ENCODE measurements around the gene PRG2.

Gene PRG2

GRCh38 chr11:57419146-57419545 is 28.7 kb upstream of the PRG2 start:
- Histone ChIP-seq H2AFZ (ENCODE audit: low read depth, low read length) (no peak overlapping the region), H2BK12ac (ENCODE audit: low read length in 2 of 2) (no peak overlapping the region), H3K27ac (ENCODE audit: low read length, poor library complexity, severe bottlenecking) (no peak overlapping the region), H3K4me1 (ENCODE audit: control insufficient read depth, insufficient read depth, low read depth, low read length) (peaks cover 4% of the 10 kb centered on the region), H2BK15ac (ENCODE audit: low read depth, poor library complexity, severe bottlenecking) (no peak overlapping the region), H3K4me3 (ENCODE audit: insufficient read depth in 1 of 2, low read depth in 1 of 2, low read length in 2 of 2) (no peak overlapping the region), H3K18ac (ENCODE audit: low read depth in 1 of 2, low read length in 2 of 2) (no peak overlapping the region), H3K79me1 (replicated peaks; ENCODE audit: low read length, poor library complexity, severe bottlenecking) (peaks cover 6% of the 10 kb centered on the region), H4K91ac (ENCODE audit: low read length) (no peak overlapping the region), H3K4ac (ENCODE audit: low read depth in 1 of 2, low read length in 2 of 2) (no peak overlapping the region), H3K36me3 (ENCODE audit: control insufficient read depth in 1 of 2, insufficient read depth in 2 of 2, low read depth in 1 of 2, low read length in 2 of 2) (peaks cover 28 to 100% of the 10 kb centered on the region in 2 experiments), H3K27me3 (ENCODE audit: control insufficient read depth in 1 of 2, insufficient read depth in 1 of 2, low read length in 2 of 2) (no peaks in the 10 kb centered on the region), H3K23ac (ENCODE audit: low read length in 2 of 2) (no peak overlapping the region), H2BK120ac (ENCODE audit: low read depth, low read length) (no peak overlapping the region), H3K4me2 (ENCODE audit: low read length, poor library complexity, severe bottlenecking) (no peak overlapping the region), H3K14ac (ENCODE audit: low read length in 2 of 2) (no peak overlapping the region), H3K9ac (ENCODE audit: low read length) (peak overlapping the region; percentile 39), H2BK5ac (ENCODE audit: low read depth, low read length, poor library complexity, severe bottlenecking) (no peak overlapping the region), H3K9me3 (ENCODE audit: control insufficient read depth, low read length) (peaks cover 6% of the 10 kb centered on the region), H4K8ac (ENCODE audit: low read length) (no peak overlapping the region), H2AK5ac (ENCODE audit: low read length, severe bottlenecking) (no peak overlapping the region)
- WGBS = 93% methylated on average over 3 of the region's 3 CpGs
- no peak for DNase-seq

GRCh38 chr11:57418131-57418530 is 27.7 kb upstream of the PRG2 start:
- H2BK12ac ChIP-seq (ENCODE audit: low read length in 2 of 2) = no peak overlapping the region
- no peak overlapping the region for H3K4ac ChIP-seq (ENCODE audit: low read depth in 1 of 2, low read length in 2 of 2)
- peaks cover 35 to 100% of the 10 kb centered on the region in 2 experiments for H3K36me3 ChIP-seq (ENCODE audit: control insufficient read depth in 1 of 2, insufficient read depth in 2 of 2, low read depth in 1 of 2, low read length in 2 of 2)
- no peak overlapping the region for H3K27ac ChIP-seq (ENCODE audit: low read length, poor library complexity, severe bottlenecking)
- no peak overlapping the region for H4K8ac ChIP-seq (ENCODE audit: low read length)
- no peak overlapping the region for H2AFZ ChIP-seq (ENCODE audit: low read depth, low read length)
- no peak overlapping the region for H3K14ac ChIP-seq (ENCODE audit: low read length in 2 of 2)
- no peak overlapping the region for H3K23ac ChIP-seq (ENCODE audit: low read length in 2 of 2)
- H3K79me1 ChIP-seq (replicated peaks; ENCODE audit: low read length, poor library complexity, severe bottlenecking) = peaks cover 8% of the 10 kb centered on the region
- DNase-seq = no peak
- H3K27me3 ChIP-seq (ENCODE audit: control insufficient read depth in 1 of 2, insufficient read depth in 1 of 2, low read length in 2 of 2) = no peaks in the 10 kb centered on the region
- no peak overlapping the region for H2AK5ac ChIP-seq (ENCODE audit: low read length, severe bottlenecking)
- H3K4me1 ChIP-seq (ENCODE audit: control insufficient read depth, insufficient read depth, low read depth, low read length) = peaks cover 1% of the 10 kb centered on the region
- H2BK5ac ChIP-seq (ENCODE audit: low read depth, low read length, poor library complexity, severe bottlenecking) = no peak overlapping the region
- no peak overlapping the region for H3K4me2 ChIP-seq (ENCODE audit: low read length, poor library complexity, severe bottlenecking)
- no peak overlapping the region for H3K9ac ChIP-seq (ENCODE audit: low read length)
- no peak overlapping the region for H3K18ac ChIP-seq (ENCODE audit: low read depth in 1 of 2, low read length in 2 of 2)
- H2BK120ac ChIP-seq (ENCODE audit: low read depth, low read length) = no peak overlapping the region
- H3K4me3 ChIP-seq (ENCODE audit: insufficient read depth in 1 of 2, low read depth in 1 of 2, low read length in 2 of 2) = no peak overlapping the region
- peaks cover 6% of the 10 kb centered on the region for H3K9me3 ChIP-seq (ENCODE audit: control insufficient read depth, low read length)
- H4K91ac ChIP-seq (ENCODE audit: low read length) = no peak overlapping the region
- no peak overlapping the region for H2BK15ac ChIP-seq (ENCODE audit: low read depth, poor library complexity, severe bottlenecking)

- Histone ChIP-seq H3K4me3 (ENCODE audit: insufficient read depth in 1 of 2, low read depth in 1 of 2, low read length in 2 of 2) (no peak overlapping the region), H3K4me2 (ENCODE audit: low read length, poor library complexity, severe bottlenecking) (no peak overlapping the region), H3K23ac (ENCODE audit: low read length in 2 of 2) (no peak overlapping the region), H3K9me3 (ENCODE audit: control insufficient read depth, low read length) (peaks cover 6% of the 10 kb centered on the region), H4K8ac (ENCODE audit: low read length) (no peak overlapping the region), H3K9ac (ENCODE audit: low read length) (peak overlapping the region; percentile 70), H2BK15ac (ENCODE audit: low read depth, poor library complexity, severe bottlenecking) (no peak overlapping the region), H2BK5ac (ENCODE audit: low read depth, low read length, poor library complexity, severe bottlenecking) (no peak overlapping the region), H2BK12ac (ENCODE audit: low read length in 2 of 2) (no peak overlapping the region), H3K79me1 (replicated peaks; ENCODE audit: low read length, poor library complexity, severe bottlenecking) (peaks cover 5% of the 10 kb centered on the region), H2AK5ac (ENCODE audit: low read length, severe bottlenecking) (no peak overlapping the region), H3K36me3 (ENCODE audit: control insufficient read depth in 1 of 2, insufficient read depth in 2 of 2, low read depth in 1 of 2, low read length in 2 of 2) (peaks cover 35 to 100% of the 10 kb centered on the region in 2 experiments), H3K4me1 (ENCODE audit: control insufficient read depth, insufficient read depth, low read depth, low read length) (no peaks in the 10 kb centered on the region), H3K14ac (ENCODE audit: low read length in 2 of 2) (no peak overlapping the region), H3K18ac (ENCODE audit: low read depth in 1 of 2, low read length in 2 of 2) (no peak overlapping the region), H2AFZ (ENCODE audit: low read depth, low read length) (no peak overlapping the region), H2BK120ac (ENCODE audit: low read depth, low read length) (no peak overlapping the region), H3K4ac (ENCODE audit: low read depth in 1 of 2, low read length in 2 of 2) (no peak overlapping the region), H4K91ac (ENCODE audit: low read length) (no peak overlapping the region), H3K27ac (ENCODE audit: low read length, poor library complexity, severe bottlenecking) (no peak overlapping the region), H3K27me3 (ENCODE audit: control insufficient read depth in 1 of 2, insufficient read depth in 1 of 2, low read length in 2 of 2) (no peaks in the 10 kb centered on the region)
- WGBS = 93% methylated on average over 4 of the region's 4 CpGs
- no peak for DNase-seq
These were observed 26.6 kb upstream of the PRG2 start for GRCh38 chr11:57417056-57417455.

GRCh38 chr11:57416436-57416835 is 26.0 kb upstream of the PRG2 start:
- Histone ChIP-seq H2AFZ (ENCODE audit: low read depth, low read length) (no peak overlapping the region), H4K8ac (ENCODE audit: low read length) (no peak overlapping the region), H3K14ac (ENCODE audit: low read length in 2 of 2) (no peak overlapping the region), H3K9ac (ENCODE audit: low read length) (peak overlapping the region; percentile 70), H3K4ac (ENCODE audit: low read depth in 1 of 2, low read length in 2 of 2) (no peak overlapping the region), H3K27ac (ENCODE audit: low read length, poor library complexity, severe bottlenecking) (no peak overlapping the region), H3K27me3 (ENCODE audit: control insufficient read depth in 1 of 2, insufficient read depth in 1 of 2, low read length in 2 of 2) (no peaks in the 10 kb centered on the region), H3K36me3 (ENCODE audit: control insufficient read depth in 1 of 2, insufficient read depth in 2 of 2, low read depth in 1 of 2, low read length in 2 of 2) (peaks cover 35 to 100% of the 10 kb centered on the region in 2 experiments), H3K79me1 (replicated peaks; ENCODE audit: low read length, poor library complexity, severe bottlenecking) (peaks cover 5% of the 10 kb centered on the region), H3K4me1 (ENCODE audit: control insufficient read depth, insufficient read depth, low read depth, low read length) (no peaks in the 10 kb centered on the region), H2BK5ac (ENCODE audit: low read depth, low read length, poor library complexity, severe bottlenecking) (no peak overlapping the region), H3K18ac (ENCODE audit: low read depth in 1 of 2, low read length in 2 of 2) (no peak overlapping the region), H2BK15ac (ENCODE audit: low read depth, poor library complexity, severe bottlenecking) (no peak overlapping the region), H3K9me3 (ENCODE audit: control insufficient read depth, low read length) (peaks cover 6% of the 10 kb centered on the region), H3K23ac (ENCODE audit: low read length in 2 of 2) (no peak overlapping the region), H3K4me3 (ENCODE audit: insufficient read depth in 1 of 2, low read depth in 1 of 2, low read length in 2 of 2) (no peak overlapping the region), H2BK12ac (ENCODE audit: low read length in 2 of 2) (no peak overlapping the region), H4K91ac (ENCODE audit: low read length) (no peak overlapping the region), H3K4me2 (ENCODE audit: low read length, poor library complexity, severe bottlenecking) (no peak overlapping the region), H2BK120ac (ENCODE audit: low read depth, low read length) (no peak overlapping the region), H2AK5ac (ENCODE audit: low read length, severe bottlenecking) (no peak overlapping the region)
- DNase-seq = no peak
- 94% methylated on average over 3 of the region's 3 CpGs for WGBS

All from mesenchymal stem cell (in vitro differentiated cells and primary cell).